BE2C (cell line): ENCODE data around the gene LBX2.
A peak's percentile ranks its signal among the peaks of the same experiment; 100 is the strongest.
"Not testable (repeated sequence)": the region's sequence is repeated elsewhere in the genome, so short reads cannot be mapped to it uniquely, and the experiment has no call there.

Experiments
- DNase-seq: peaks from one replicate; pipeline ENCODE4 v3.0.0-alpha.2; 2020
- H3K27me3 ChIP-seq: fragments of 250-450 bp; sonication (Bioruptor Pico); 2 replicates; pipeline ENCODE4 v1.5.1; 2020; ENCODE audit warnings: mild to moderate bottlenecking
- H3K36me3 ChIP-seq: fragments of 250-450 bp; sonication (Bioruptor Pico); 2 replicates; pipeline ENCODE4 v1.5.1; 2020; ENCODE audit warnings: mild to moderate bottlenecking
- H3K4me1 ChIP-seq: fragments of 250-450 bp; sonication (Bioruptor Pico); 2 replicates; pipeline ENCODE4 v1.5.1; 2020
- H3K4me3 ChIP-seq: 2 replicates; pipeline ENCODE4 v1.5.1; 2011; ENCODE audit warnings: low read depth, low read length
- H3K9me3 ChIP-seq: fragments of 250-450 bp; sonication (Bioruptor Pico); 2 replicates; pipeline ENCODE4 v1.5.1; 2020
- TF ChIP-seq, protein P1 (sequence below): IDR thresholded peaks from 2 replicates; pipeline ENCODE4 v1.5.1; 2012; ENCODE audit warnings: mild to moderate bottlenecking, low read depth, low read length

The LBX2 gene

DNA sequence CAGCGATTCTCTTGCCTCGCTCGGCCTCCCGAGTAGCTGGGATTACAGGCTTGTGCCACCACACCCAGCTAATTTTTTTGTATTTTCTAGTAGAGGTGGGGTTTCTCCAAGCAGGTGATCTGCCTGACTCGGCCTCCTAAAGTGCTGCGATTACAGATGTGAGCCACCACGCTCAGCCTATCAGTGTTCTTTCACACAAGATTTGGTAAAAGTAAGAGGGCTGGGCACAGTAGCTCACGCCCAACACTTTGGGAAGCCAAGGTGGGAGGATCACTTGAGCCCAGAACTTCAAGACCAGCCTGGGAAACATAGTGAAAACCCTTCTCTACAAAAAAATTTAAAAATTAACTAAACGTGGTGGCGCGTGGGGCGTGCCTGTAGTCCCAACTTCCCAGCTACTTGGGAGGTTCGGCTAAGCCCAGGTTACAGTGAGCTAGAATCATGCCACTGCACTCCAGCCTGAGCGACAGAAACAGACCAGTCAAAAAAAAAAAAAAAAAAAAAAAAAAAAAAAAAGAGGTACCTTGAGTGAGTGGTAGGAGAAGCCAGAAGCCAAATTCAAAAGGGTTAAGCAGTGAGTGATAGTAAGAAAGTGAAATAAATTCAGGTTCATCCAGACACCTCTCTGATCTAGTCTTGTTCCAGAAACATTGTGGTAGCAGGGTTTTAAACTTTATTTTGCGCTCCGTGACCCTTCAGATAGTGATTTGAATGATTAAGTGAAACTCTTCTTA, 27.9 kb downstream of the LBX2 start:
- Histone ChIP-seq H3K27me3 (no peaks in the 10 kb centered on the region), H3K4me3 (peak overlapping the region; percentile 79), H3K36me3 (no peaks in the 10 kb centered on the region; the same call in 1 of the 2 replicates), H3K9me3 (no peaks in the 10 kb centered on the region), H3K4me1 (no peaks in the 10 kb centered on the region)
- no peak for DNase-seq
- TF ChIP-seq, protein P1, sequence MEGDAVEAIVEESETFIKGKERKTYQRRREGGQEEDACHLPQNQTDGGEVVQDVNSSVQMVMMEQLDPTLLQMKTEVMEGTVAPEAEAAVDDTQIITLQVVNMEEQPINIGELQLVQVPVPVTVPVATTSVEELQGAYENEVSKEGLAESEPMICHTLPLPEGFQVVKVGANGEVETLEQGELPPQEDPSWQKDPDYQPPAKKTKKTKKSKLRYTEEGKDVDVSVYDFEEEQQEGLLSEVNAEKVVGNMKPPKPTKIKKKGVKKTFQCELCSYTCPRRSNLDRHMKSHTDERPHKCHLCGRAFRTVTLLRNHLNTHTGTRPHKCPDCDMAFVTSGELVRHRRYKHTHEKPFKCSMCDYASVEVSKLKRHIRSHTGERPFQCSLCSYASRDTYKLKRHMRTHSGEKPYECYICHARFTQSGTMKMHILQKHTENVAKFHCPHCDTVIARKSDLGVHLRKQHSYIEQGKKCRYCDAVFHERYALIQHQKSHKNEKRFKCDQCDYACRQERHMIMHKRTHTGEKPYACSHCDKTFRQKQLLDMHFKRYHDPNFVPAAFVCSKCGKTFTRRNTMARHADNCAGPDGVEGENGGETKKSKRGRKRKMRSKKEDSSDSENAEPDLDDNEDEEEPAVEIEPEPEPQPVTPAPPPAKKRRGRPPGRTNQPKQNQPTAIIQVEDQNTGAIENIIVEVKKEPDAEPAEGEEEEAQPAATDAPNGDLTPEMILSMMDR, result no peak

DNA sequence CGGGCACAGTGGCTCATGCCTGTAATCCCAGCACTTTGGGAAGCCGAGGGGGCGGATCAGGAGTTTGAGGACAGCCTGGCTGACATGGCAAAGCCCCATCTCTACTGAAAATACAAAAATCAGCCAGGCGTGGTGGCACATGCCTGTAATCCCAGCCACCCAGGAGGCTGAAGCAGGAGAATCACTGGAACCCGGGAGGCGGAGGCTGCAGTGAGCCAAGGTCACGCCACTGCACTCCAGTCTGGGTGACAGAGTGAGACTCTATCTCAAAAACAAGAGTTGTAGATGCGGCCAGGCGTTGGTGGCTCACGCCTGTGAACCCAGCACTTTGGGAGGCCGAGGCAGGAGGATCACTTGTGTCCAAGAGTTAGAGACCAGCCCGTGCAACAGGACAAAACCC, 28.7 kb downstream of the LBX2 start:
- not testable (repeated sequence) for H3K27me3 ChIP-seq, H3K9me3 ChIP-seq, DNase-seq, H3K4me3 ChIP-seq, H3K36me3 ChIP-seq, H3K4me1 ChIP-seq

DNA sequence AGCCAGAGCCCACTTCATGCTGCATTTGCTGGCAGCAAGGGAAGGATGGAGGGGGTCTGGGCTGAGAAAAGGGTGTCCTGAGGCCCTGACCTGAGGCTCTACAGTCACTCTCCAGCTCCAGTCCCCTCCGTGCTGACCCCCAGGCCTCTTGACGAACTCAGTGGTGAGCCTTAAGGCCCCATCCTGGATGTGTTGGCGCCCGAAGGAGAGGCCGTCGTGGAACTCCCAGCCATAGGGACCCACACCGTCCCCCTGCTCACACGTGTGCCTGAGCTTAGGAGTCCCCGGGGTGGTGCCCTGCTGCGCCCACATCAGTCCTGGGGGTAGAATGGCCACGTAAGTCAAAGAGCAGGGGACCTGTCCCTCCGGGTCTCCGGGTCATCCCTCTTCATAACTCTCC, 35.0 kb downstream of the LBX2 start:
- Histone ChIP-seq H3K4me3 (peak overlapping the region; percentile 70), H3K27me3 (no peaks in the 10 kb centered on the region), H3K36me3 (no peaks in the 10 kb centered on the region; the same call in 1 of the 2 replicates), H3K4me1 (no peaks in the 10 kb centered on the region), H3K9me3 (no peaks in the 10 kb centered on the region)
- no peak for DNase-seq
- TF ChIP-seq, protein P1, result no peak

DNA sequence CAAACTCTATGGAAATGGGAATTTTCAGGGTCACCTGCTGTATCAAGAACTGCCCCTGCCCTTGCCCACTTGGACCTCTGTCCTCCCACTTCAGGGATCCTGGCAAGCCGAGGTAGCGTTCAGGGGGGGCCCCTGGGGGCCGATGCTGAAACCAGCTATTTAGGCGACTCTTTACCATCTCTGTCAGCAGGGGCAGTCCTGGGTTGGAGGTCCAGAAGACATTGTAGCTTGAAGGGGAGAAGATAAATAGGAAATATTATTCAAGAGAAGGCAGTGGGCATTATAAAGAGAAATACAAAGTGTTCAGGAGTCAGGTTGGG, 36.7 kb downstream of the LBX2 start:
- H3K4me1 ChIP-seq, result no peaks in the 10 kb centered on the region
- H3K27me3 ChIP-seq, result no peaks in the 10 kb centered on the region
- H3K36me3 ChIP-seq, result no peaks in the 10 kb centered on the region; the same call in 1 of the 2 replicates
- TF ChIP-seq, protein P1, result no peak
- no peak for DNase-seq
- no peaks in the 10 kb centered on the region for H3K9me3 ChIP-seq
- no peak overlapping the region for H3K4me3 ChIP-seq

DNA sequence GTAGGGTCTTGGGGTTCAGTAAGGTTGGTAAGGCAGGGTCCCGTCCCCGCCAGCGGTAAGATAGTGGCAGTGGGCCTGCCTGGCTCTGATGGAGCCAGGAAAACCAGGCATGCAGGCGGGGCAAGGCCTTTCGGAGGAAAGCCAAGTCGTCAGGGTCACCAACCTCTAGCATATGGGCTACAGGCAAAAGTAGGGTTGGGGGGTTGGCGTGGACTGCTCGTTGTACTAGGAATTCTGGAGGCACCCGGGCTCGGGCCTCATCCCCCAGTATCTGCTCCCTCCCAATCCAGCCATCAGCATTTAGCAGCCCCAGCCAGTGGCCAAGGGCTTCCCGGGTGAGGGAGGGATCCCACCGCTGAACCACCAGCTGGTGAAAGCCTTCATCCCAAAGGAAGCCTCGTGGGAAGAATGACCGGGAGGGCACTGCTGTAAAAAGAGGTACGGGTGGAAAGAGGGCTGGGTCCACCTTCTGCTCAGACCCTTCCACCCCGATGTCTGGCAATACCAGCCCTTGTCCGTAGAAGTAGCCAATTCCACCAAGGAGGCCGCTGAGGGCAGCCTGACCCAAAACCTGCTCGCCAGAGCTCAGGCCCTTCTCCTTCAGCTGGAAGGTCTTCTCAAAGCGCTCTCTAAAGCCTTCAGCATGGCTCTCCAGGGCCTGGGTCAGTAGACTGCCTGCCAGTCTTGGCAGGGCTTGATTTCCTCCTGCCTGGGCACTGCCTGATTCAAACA, 37.2 kb downstream of the LBX2 start:
- no peak for DNase-seq
- Histone ChIP-seq H3K27me3 (no peaks in the 10 kb centered on the region), H3K4me3 (no peak overlapping the region), H3K36me3 (no peaks in the 10 kb centered on the region; the same call in 1 of the 2 replicates), H3K9me3 (no peaks in the 10 kb centered on the region), H3K4me1 (no peaks in the 10 kb centered on the region)
- TF ChIP-seq, protein P1, result no peak

DNA sequence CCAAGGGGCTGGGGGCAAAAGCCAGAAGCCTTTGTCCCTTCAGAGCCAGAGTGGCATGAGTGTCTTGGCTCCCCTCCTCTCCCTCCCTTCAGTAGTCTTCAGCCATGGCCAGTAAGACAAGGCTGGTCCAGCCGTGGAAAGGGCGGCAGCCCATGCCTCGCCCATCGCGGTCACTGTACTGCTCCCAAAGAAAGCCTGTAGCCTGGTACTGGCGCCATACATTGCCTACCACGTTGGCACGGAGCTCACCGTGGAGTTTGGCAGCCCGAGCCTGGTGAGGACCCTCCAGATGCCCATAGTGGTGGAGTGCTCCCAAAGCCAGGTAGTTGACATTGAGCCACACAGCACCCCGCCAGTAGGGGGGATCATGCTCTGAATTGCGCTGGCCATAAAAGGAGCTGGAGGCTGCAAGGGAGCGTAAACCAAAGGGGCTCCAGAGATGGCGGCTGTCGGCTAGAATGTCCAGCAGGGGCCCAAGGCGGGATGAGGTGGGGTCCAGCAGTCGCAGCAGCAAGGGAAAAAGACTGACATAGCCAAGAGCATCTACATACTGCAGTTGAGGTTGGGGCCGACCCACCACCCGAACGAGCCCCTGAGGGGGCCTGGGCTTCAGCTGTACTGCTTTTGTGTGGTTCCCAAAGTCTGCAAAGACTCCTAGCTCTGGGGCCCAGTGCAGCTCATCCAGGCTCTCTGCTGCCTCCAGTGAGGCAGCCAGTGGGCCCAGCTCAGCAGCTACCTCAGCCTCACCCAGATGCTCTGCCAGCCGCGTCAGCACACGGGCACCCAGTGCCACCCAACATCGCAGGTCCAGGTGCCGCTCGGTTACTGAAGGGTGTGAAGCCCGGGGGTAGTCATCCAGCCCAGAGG, 38.0 kb downstream of the LBX2 start:
- H3K36me3 ChIP-seq, result no peaks in the 10 kb centered on the region; the same call in 1 of the 2 replicates
- H3K4me3 ChIP-seq, result no peak overlapping the region
- no peaks in the 10 kb centered on the region for H3K27me3 ChIP-seq
- no peaks in the 10 kb centered on the region for H3K9me3 ChIP-seq
- peak; percentile 25 for DNase-seq
- TF ChIP-seq, protein P1, result peak; percentile 38
- H3K4me1 ChIP-seq, result no peaks in the 10 kb centered on the region

DNA sequence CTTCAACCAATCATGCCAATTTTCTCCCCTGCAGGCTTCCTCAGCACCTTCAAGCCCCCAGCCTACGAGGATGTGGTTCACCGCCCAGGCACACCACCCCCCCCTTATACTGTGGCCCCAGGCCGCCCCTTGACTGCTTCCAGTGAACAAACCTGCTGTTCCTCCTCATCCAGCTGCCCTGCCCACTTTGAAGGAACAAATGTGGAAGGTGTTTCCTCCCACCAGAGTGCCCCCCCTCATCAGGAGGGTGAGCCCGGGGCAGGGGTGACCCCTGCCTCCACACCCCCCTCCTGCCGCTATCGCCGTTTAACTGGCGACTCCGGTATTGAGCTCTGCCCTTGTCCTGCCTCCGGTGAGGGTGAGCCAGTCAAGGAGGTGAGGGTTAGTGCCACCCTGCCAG, 39.2 kb downstream of the LBX2 start:
- H3K36me3 ChIP-seq, H3K9me3 ChIP-seq, H3K4me1 ChIP-seq, H3K27me3 ChIP-seq, DNase-seq, H3K4me3 ChIP-seq: not testable (repeated sequence)

DNA sequence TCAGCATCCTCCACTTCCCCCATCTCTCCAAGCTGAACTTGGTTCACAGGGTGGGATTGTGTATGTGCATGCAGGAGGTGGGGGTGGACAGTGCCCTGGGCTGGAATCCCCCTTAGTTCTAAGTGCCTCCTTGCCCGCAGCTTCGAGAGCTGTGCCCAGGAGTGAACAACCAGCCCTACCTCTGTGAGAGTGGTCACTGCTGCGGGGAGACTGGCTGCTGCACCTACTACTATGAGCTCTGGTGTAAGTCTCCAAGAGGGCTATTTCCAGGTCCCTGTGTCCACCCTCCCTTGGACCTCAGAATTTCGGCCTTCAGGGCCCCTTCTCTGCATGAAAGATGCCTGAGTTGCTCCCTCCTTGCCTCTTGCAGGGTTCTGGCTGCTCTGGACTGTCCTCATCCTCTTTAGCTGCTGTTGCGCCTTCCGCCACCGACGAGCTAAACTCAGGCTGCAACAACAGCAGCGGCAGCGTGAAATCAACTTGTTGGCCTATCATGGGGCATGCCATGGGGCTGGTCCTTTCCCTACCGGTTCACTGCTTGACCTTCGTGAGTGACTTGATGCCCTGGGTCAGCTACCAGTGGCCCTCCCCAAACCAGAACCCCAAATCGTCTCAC, 39.8 kb downstream of the LBX2 start:
- H3K27me3 ChIP-seq, DNase-seq, H3K4me1 ChIP-seq, H3K9me3 ChIP-seq, H3K36me3 ChIP-seq: not testable (repeated sequence)
- H3K4me3 ChIP-seq, result peak overlapping the region; percentile 85; the same call in 1 of the 2 replicates
